ENCODE results near the gene FGF21. TPM values are rescaled to one million over a fixed set of nuclear protein-coding genes. Genes with fewer than 3 reads are reported as not detected.
A peak's percentile ranks its signal among the peaks of the same experiment; 100 is the strongest.
"Not testable (repeated sequence)": the region's sequence is repeated elsewhere in the genome, so short reads cannot be mapped to it uniquely, and the experiment has no call there.

The FGF21 gene
- total RNA-seq: not detected

DNA sequence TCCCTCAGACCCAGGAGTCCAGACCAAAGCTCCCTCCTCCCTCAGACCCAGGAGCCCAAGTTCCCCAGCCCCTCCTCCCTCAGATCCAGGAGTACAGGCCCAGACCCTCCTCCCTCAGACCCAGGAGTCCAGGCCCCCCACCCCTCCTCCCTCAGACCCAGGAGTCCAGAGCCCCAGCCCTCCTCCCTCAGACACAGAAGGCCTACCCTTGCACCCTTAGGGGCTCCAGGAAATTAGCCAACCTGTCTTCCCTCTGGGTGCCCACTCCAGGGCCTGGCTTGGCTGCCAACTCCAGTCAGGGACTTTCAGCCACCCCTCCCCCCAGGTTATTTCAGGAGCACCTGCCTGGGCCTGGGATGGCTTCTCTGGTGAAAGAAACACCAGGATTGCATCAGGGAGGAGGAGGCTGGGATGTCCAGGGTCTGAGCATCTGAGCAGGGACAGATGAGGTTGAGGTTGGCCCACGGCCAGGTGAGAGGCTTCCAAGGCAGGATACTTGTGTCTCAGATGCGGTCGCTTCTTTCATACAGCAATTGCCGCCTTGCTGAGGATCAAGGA lies at the start of gene FGF21:
Gene FGF21, plus strand, starts transcription at position 441 of the 558 bp plus-strand sequence. CDS start 713 bp downstream, outside the sequence.
- DNase-seq (no peak), ATAC-seq (no peak)

DNA sequence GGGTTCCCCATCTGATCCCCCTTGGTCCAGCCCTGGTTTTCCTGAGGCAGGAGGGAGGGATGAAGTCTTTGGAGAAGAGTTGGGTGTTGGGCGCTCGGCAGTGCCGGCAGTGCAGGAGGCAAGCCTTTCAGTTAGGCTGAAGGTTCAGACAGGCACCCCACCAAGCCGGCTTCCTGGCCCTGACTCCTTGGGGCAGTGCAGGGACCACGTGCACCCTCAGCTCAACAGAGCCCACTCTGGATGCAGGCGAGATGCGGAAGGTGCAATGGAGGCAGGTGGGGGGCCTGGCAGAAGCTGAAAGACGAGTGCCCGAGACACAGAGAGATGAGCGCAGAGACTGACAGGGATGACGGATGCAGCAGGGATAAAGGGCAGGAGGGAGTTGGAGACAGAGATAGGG lies 46.9 kb upstream of the FGF21 start:
- DNase-seq: no peak
- no peaks in the 10 kb centered on the region for H3K27me3 Mint-ChIP-seq
- no peak overlapping the region for H3K4me3 Mint-ChIP-seq
- no peaks in the 10 kb centered on the region for H3K9me3 Mint-ChIP-seq (ENCODE audit: low read depth)
- H3K36me3 Mint-ChIP-seq: peaks cover 11% of the 10 kb centered on the region
- CTCF ChIA-PET: no interaction called here
- no peak overlapping the region for H3K27ac Mint-ChIP-seq
- ATAC-seq: no peak
- H3K4me1 Mint-ChIP-seq: no peaks in the 10 kb centered on the region

More for the DNA sequence above, at the start of gene FGF21:
- Mint-ChIP-seq H3K9me3 (ENCODE audit: low read depth) (no peaks in the 10 kb centered on the region), H3K4me3 (no peak within 1 kb of the TSS), H3K4me1 (peaks cover 14% of the 10 kb centered on the region), H3K27me3 (peaks cover 32% of the 10 kb centered on the region), H3K36me3 (no peaks in the 10 kb centered on the region), H3K27ac (no peak within 1 kb of the TSS)
- CTCF ChIA-PET: interaction anchor here (0.9 kb wide), 1 partner anchor 16 kb away, joined by 4 read pairs; no protein-coding TSS in a partner anchor

- Mint-ChIP-seq H3K27ac (no peak overlapping the region), H3K36me3 (peaks cover 9% of the 10 kb centered on the region), H3K9me3 (ENCODE audit: low read depth) (no peaks in the 10 kb centered on the region), H3K4me3 (no peak overlapping the region), H3K27me3 (no peaks in the 10 kb centered on the region), H3K4me1 (peaks cover 10% of the 10 kb centered on the region)
- CTCF ChIA-PET: interaction anchor here (1.2 kb wide), 1 partner anchor 77 kb away, joined by 4 read pairs; no protein-coding TSS in a partner anchor
- DNase-seq (no peak), ATAC-seq (no peak)
Measured at GRCh38 chr19:48711106-48711662, 44.1 kb upstream of the FGF21 start.

DNA sequence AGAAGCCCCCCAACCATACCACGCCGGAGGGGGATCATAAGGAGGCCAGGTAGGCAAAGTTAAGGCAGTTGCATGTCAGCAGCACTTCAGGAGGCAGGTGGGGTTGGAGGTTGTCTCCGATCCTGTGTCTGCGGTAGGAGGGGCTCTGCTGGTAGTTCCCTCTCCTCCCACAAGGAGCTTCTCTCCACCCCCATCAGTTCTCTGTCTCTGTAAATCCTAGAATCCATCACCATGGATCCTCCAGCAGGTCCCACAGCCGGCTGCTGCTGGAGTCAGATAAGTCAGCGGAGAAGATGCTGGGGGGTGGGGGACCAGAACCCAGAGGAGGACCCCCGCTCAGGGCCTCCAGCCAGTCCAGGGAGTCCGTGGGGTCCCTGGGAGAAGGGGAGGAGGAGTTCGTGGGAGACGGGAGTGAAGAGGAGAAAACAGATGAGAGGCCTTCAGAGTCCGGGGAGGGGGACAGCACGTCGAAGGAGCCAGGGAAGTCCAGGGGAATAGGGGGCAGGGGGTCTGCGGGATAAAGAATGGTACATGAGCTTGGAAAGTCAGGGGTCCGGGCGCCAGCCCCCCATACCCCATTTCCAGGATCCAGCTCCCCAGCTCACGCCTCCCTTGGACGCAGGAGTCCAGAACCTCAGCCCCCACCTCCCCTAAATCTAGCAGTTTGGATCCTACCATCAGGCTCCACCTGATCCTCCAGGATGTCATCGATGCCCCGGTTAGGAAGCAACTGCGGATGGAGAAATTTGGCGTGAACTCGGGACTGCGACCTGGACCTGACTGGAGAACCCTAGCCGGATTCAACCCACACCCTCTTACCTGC lies 42.1 kb upstream of the FGF21 start:
- H3K4me3 Mint-ChIP-seq: peak overlapping the region; percentile 79
- no peaks in the 10 kb centered on the region for H3K27me3 Mint-ChIP-seq
- peaks cover 9% of the 10 kb centered on the region for H3K36me3 Mint-ChIP-seq
- DNase-seq (no peak), ATAC-seq (no peak)
- CTCF ChIA-PET: interaction anchor here (0.9 to 2.4 kb wide), 6 partner anchors 14 to 280 kb away, joined by 3 to 9 read pairs (median 3); partner anchors contain the start of genes GYS1 and RUVBL2
- peak overlapping the region; percentile 62 for H3K27ac Mint-ChIP-seq
- peaks cover 10% of the 10 kb centered on the region for H3K4me1 Mint-ChIP-seq
- H3K9me3 Mint-ChIP-seq (ENCODE audit: low read depth): no peaks in the 10 kb centered on the region

GRCh38 chr19:48713864-48714755 lies 41.2 kb upstream of the FGF21 start:
- H3K27ac Mint-ChIP-seq: peak overlapping the region; percentile 82
- ATAC-seq: peak; percentile 95
- DNase-seq: peak; percentile 99
- H3K36me3 Mint-ChIP-seq: peaks cover 9% of the 10 kb centered on the region
- H3K27me3 Mint-ChIP-seq: no peaks in the 10 kb centered on the region
- no peaks in the 10 kb centered on the region for H3K9me3 Mint-ChIP-seq (ENCODE audit: low read depth)
- CTCF ChIA-PET: interaction anchor here (0.9 to 2.4 kb wide), 6 partner anchors 11 to 279 kb away, joined by 3 to 9 read pairs (median 4); partner anchors contain the start of genes GYS1 and RUVBL2
- H3K4me1 Mint-ChIP-seq: peaks cover 10% of the 10 kb centered on the region
- peak overlapping the region; percentile 79 for H3K4me3 Mint-ChIP-seq

DNA sequence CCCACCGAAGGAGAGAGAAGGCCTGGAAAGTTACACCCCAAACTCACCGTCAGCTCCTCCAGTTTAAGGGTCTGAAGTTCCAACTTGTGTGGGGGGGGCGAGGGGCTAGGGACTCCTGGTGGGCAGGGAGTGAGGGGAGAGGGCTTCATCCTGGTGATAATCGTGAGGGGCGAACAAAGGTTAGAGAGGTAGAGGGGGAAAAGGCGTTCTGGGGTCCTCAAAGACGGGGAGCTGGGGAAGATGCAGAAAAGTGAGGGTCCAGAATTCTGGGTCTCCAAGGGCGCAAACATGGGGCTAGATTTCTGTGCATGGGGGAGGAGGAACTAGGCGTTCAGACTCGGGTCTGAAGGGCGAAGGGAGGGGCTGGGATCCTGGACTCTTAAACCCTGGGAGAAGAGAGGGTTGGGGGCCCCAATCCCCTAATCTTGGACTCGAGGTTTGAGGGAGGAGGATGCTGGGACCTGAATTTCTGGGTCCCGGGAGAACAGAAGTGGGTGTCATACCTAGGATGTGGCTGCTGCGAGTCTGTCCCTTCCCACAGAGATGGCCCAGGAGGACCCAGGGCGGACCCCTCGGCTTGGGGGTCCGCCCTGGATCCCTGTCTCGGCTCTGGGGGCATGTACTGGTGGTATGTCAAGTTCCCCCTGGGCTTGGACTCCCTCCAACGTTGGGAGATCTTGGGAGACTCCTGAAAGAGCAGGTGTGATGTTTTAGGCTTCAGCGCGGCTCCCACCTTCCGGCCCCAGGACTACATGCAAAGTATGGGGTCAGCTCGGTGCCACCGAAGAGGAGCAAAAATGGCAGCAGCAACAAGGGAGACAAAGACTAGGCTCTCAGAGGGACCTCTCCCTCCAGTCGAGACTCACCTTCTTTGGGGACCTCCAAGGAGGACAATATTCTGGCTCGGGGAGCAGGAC lies 40.3 kb upstream of the FGF21 start:
- Mint-ChIP-seq H3K36me3 (peaks cover 9% of the 10 kb centered on the region), H3K9me3 (ENCODE audit: low read depth) (no peaks in the 10 kb centered on the region), H3K4me3 (peak overlapping the region; percentile 79), H3K27ac (peak overlapping the region; percentile 82), H3K27me3 (no peaks in the 10 kb centered on the region), H3K4me1 (peaks cover 10% of the 10 kb centered on the region)
- CTCF ChIA-PET: interaction anchor here (1.1 to 2.4 kb wide), 2 partner anchors 10 to 24 kb away, joined by 4 to 9 read pairs; no protein-coding TSS in a partner anchor
- ATAC-seq (no peak), DNase-seq (no peak)

DNA sequence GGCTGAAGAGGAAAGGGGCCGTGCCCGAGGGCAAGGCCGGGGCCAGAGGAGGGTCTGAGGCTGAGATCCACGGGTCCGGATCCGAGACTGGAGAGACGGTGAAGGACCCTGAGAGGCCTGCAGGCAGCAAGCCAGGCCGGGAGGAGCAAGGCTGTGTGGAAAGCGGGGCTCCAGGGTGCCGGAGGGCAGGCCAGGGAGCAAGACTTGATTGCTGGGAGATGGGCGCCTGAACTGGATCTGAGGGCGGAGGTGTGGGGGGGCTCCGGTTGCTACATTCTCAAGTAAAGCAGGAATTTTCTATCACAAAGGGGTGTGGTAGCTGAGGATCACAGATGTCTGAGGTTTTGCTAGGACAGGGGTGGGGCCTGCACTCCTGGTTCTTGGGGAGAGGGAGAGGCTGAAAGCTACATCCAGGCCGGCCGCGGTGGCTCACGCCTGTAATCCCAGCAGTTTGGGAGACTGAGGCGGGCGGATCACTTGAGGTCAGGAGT lies 39.6 kb upstream of the FGF21 start:
- CTCF ChIA-PET: interaction anchor here (1.2 kb wide), 1 partner anchor 41 kb away, joined by 3 read pairs; no protein-coding TSS in a partner anchor
- DNase-seq (no peak), ATAC-seq (no peak)
- H3K36me3 Mint-ChIP-seq: peaks cover 8% of the 10 kb centered on the region
- H3K4me3 Mint-ChIP-seq: peak overlapping the region; percentile 79
- H3K4me1 Mint-ChIP-seq: peaks cover 15% of the 10 kb centered on the region
- no peak overlapping the region for H3K27ac Mint-ChIP-seq
- H3K27me3 Mint-ChIP-seq: no peaks in the 10 kb centered on the region
- no peaks in the 10 kb centered on the region for H3K9me3 Mint-ChIP-seq (ENCODE audit: low read depth)

- CTCF ChIA-PET: interaction anchor here (0.6 to 1.7 kb wide), 3 partner anchors 9 to 1233 kb away, joined by 3 to 5 read pairs (median 3); partner anchors contain the start of gene KPTN
- Mint-ChIP-seq H3K27me3 (no peaks in the 10 kb centered on the region), H3K4me1 (peaks cover 16% of the 10 kb centered on the region), H3K9me3 (ENCODE audit: low read depth) (no peaks in the 10 kb centered on the region), H3K36me3 (peaks cover 2% of the 10 kb centered on the region), H3K27ac (no peak overlapping the region), H3K4me3 (no peak overlapping the region)
- DNase-seq (no peak), ATAC-seq (no peak)
Measured at GRCh38 chr19:48716562-48717291, 38.6 kb upstream of the FGF21 start.

- H3K27me3 Mint-ChIP-seq; DNase-seq; H3K4me3 Mint-ChIP-seq; H3K36me3 Mint-ChIP-seq; CTCF ChIA-PET; H3K9me3 Mint-ChIP-seq (ENCODE audit: low read depth); H3K27ac Mint-ChIP-seq; ATAC-seq: not testable (repeated sequence)
- peaks cover 18% of the 10 kb centered on the region for H3K4me1 Mint-ChIP-seq
Measured at GRCh38 chr19:48718106-48718505, 37.2 kb upstream of the FGF21 start.

- CTCF ChIA-PET: no interaction called here
- H3K36me3 Mint-ChIP-seq: no peaks in the 10 kb centered on the region
- DNase-seq: no peak
- no peak overlapping the region for H3K27ac Mint-ChIP-seq
- no peaks in the 10 kb centered on the region for H3K27me3 Mint-ChIP-seq
- H3K4me3 Mint-ChIP-seq: no peak overlapping the region
- peaks cover 16% of the 10 kb centered on the region for H3K4me1 Mint-ChIP-seq
- ATAC-seq: no peak
- no peaks in the 10 kb centered on the region for H3K9me3 Mint-ChIP-seq (ENCODE audit: low read depth)
Measured at GRCh38 chr19:48718711-48719231, 36.6 kb upstream of the FGF21 start.

Data from activated CD8-positive, alpha-beta memory T cell treated with anti-CD3 and anti-CD28 coated beads, Interleukin-2, amount 10 ng/mL, durations not matched to agents 7 days and 5 days (primary cell).